22Rv1 (cell line): ENCODE results near the gene DDIT4.

ENCODE experiments used
- CTCF ChIP-seq: fragments of 450-650 bp; IDR thresholded peaks from 2 replicates; pipeline ENCODE4 v1.5.1; 2017; ENCODE audit warnings: mild to moderate bottlenecking
- ZFX ChIP-seq: fragments of 450-650 bp; IDR thresholded peaks from 2 replicates; pipeline ENCODE4 v1.6.1; 2017; ENCODE audit warnings: antibody characterized with exemption, borderline replicate concordance

DNA sequence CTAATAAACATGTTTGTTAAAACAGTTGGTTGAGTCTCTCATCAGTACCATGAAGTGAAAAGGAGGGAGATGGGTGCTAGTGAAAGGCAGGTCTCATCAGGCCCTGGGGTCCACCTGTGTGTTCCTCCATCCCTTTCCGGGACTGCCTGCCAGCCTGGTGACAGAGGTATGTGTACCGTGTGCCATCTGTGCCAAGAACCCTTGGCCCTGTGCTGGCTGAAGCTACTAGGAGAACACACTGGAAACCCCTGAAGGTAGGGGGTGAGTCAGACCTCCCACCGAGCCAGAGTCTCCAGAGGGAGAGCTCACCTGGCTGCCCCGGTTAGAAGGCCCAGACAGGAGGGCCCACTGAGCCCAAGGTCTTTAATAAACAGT is 2.3 kb downstream of the DDIT4 start:
- no peak for TF ChIP-seq CTCF
- no peak for TF ChIP-seq ZFX
